GM21381 (cell line): ENCODE measurements around the gene UBXN1.
A peak's percentile ranks its signal among the peaks of the same experiment; 100 is the strongest.

Experiments
- ATAC-seq: cut with Tn5 transposase; IDR thresholded peaks from one replicate; pipeline ENCODE4 v1.9.1; 2021; ENCODE audit warnings: mild to moderate bottlenecking, moderate library complexity; ENCODE audit not compliant: unreplicated experiment

The UBXN1 gene

DNA sequence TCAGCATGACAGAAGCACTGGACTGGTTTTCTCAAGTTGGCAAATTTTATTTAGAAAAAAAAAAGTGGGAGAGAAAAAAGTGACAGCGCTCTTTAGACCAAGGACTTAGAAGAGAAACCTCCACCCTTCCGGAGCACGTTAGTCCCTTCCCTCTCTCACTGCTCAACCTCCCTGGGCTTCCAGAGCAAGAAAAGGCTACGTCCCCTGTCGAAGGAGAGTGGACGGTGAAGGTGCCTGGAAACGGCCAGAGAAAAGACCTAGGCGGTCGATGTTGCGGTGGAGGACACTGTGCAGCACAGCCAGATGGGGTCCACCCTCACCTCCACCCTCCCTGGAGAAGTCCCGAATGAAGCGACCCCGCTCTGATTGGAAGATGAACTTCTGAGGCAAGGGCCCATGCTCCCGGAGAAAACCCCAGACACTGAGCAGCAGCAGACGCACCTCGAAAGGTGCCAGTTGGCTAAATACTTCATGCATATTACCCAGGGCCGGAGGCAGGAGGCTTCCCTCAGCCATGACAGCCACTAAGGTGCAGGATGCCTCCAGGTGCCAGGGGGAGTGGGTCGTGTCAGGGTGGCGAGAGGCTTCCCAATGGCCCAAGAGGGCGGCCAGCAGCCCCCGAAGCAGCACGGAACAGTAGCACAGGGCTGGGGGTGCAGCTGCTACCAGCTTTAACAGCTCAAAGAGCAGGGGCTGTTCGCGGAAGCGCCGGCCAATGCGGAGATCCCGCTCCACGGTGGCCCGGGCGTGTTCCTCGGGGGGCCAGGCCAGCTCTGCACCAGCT, 31.9 kb downstream of the UBXN1 start:
- no peak for ATAC-seq

DNA sequence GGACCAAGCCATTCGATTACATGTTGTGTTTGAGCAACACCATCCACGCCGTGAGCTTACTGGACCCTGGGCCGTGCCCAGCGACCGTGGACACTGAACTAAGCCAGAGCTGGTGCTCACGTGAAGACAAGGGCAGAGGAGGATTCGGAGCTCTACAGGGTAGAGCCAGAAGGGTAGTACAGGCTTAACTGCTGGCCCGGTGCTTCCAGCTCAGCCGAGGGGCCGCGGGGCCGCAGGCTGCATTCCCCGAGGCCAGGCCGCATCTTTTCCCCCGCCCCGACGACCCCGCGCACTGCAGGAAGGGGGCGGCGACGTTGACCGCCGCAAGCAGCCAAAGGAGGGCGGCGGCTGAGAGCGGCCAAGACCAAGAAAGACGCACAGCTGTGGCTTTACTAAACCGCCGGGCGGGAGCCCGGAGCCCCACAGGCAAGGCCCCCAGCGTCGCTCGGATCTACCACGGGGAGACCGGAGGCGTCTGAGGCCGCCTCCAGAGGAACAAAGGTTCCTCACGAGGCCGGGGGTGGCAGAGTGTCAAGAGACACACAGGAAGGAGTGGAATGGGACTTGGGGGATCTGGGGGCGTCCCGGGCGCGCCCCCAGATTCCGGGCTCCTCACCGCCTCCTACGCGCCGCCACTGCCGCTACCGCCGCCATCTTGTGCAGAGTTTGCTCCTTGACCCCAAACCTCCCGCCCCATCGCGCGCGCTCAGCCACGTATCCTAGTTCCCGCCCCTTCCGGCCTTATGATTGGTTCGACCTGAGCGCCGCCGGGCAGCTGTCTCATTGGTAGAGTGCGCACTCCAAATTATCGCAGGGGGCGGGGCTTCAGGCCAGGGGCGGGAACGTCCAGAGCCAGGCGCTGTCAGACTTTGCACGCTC, 32.7 kb downstream of the UBXN1 start, which contains the start of gene GANAB:
TSS of gene GANAB (minus strand) at position 668 of the 879 bp plus-strand sequence. CDS start at position 654, 14 bp downstream.
- peak; percentile 93 for ATAC-seq

DNA sequence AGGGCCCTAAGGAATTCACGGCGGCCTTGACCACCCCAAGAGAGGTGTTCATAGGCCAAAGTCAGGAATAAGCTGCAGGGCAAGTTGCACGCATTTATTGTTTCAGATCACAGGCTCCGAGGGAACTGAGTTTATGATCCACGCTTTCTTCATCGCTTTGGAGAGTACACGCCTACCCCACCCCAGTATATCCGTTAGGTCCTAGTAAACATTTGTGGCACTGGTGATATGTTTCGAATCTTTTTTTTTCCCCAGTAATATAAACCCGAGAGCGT, 33.3 kb downstream of the UBXN1 start:
- ATAC-seq = no peak

DNA sequence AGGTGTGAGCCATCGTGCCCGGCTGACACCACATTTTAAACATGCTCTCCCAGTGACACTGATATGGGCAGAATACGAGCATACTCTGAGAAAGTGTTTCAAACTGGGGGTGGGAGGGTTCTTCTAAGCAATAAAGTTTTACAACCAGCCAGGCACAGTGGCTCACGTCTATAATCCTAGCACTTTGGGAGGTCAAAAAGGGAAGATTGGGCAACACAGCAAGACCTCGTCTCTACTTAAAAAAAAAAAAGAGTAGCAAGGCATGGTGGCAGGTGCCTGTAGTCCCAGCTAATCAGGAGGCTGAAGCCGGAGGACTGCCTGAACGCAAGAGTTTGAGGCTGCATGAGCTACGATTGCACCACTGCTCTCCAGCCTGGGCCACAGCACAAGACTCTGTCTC, 34.7 kb downstream of the UBXN1 start:
- ATAC-seq = no peak

DNA sequence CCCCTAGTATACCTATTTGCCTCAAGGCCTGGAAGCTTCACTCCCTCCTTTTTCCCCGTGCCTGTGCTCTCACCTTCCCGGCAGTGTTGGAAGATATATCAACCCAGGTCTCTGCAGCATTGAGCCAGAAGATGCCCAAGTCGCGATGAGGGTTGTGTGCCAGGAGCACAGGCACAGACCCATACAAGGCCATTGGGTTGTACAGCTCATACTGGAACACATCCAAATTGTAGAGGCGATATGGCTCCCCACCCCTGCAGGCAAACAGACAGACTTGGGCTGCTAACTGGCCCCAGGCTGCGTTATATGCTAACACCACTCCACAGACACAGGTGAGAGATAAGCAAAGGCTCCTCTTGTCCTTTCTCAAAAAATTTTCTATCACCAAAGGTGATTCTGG, 46.4 kb downstream of the UBXN1 start:
- ATAC-seq = no peak

DNA sequence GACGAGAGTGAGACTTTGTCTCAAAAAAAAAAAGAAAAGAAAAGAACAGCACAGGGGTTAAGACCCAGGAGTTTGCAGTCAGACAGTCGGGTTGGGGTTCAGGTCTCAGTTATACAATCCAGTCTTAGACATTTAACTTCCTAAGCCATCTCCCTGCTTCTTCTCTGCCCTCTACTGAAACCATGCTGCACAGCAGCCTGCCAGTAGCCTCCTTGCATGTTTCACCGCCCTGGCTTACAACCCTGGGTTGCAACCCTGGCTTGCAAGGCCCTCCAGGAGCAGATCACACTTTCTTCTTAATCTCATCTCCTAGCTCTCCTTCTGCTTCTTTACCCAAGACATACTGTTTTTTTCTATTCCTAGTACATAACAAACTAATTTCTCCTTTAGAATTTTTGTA, 51.2 kb downstream of the UBXN1 start:
- no peak for ATAC-seq
